ENCODE measurements around the gene MICAL2. TPM values are rescaled to one million over a fixed set of nuclear protein-coding genes. Genes with fewer than 3 reads are reported as not detected.
A peak's percentile ranks its signal among the peaks of the same experiment; 100 is the strongest.

Gene MICAL2
- total RNA-seq, 1 donor from 2014 or later, result 367 TPM

DNA sequence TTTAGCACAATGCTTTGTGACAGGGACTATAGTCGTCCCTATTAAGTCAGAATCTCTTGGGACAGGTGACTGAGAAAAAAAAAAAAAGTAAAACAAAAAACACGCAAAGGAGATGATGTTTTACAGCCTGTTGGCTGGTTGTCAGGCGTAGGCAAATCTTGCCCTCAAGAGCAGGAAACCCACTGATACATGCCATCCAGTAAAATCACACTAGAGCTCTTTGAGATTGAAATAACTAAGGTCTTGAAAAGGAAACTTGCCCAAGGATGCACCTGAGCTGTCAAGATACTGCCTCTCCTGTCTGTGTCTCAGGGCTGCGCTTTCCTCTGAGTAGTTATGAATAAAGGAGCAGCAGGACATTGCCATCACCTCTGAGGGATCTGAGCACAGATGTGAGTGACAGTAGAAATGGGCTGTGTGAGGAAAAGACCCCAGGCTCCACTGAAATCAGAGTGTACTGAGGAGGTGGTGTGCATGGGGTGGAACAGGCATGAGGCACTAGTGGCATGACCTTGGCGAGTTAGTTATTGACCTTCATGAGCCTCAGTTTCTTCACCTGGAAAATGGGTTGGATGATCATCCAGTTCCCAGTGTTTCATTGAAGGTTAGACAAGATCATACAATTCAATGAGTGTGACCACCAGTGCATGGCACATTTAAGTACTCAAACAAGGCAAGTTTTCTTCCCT is 23.3 kb downstream of the MICAL2 start:
- Histone ChIP-seq H3K27me3 (ENCODE audit: control insufficient read depth, insufficient read depth, low read length) (no peaks in the 10 kb centered on the region), H3K36me3 (ENCODE audit: control insufficient read depth, insufficient read depth, low read length) (peaks cover 3% of the 10 kb centered on the region), H3K4me3 (ENCODE audit: low read depth, low read length) (no peak overlapping the region)
- TF ChIP-seq, protein P1, sequence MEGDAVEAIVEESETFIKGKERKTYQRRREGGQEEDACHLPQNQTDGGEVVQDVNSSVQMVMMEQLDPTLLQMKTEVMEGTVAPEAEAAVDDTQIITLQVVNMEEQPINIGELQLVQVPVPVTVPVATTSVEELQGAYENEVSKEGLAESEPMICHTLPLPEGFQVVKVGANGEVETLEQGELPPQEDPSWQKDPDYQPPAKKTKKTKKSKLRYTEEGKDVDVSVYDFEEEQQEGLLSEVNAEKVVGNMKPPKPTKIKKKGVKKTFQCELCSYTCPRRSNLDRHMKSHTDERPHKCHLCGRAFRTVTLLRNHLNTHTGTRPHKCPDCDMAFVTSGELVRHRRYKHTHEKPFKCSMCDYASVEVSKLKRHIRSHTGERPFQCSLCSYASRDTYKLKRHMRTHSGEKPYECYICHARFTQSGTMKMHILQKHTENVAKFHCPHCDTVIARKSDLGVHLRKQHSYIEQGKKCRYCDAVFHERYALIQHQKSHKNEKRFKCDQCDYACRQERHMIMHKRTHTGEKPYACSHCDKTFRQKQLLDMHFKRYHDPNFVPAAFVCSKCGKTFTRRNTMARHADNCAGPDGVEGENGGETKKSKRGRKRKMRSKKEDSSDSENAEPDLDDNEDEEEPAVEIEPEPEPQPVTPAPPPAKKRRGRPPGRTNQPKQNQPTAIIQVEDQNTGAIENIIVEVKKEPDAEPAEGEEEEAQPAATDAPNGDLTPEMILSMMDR (IDR thresholded peaks at IDR 0.05; ENCODE audit: insufficient read depth, low read length, poor library complexity, severe bottlenecking), result no peak
- no peak for DNase-seq (ENCODE audit: low read depth)

DNA sequence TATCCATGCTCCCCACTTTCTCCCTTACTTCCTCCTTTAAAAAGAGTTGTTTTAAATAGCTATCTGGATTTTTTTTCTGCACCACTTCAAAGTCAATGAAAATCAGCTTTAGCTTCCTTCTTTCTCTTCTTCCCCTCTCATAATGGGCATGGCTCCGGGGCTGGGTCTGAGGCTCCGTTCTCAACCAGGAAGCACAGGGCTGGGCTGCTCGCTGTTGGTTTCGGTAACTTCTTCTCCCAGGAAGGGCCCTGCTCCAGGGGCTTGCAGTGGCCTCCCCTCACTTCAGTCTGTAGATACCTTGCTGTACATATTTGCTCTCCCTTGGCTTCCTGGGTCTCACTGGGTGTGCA is 23.8 kb downstream of the MICAL2 start:
- TF ChIP-seq, protein P1 (IDR thresholded peaks at IDR 0.05; ENCODE audit: insufficient read depth, low read length, poor library complexity, severe bottlenecking), result no peak
- Histone ChIP-seq H3K4me3 (ENCODE audit: low read depth, low read length) (no peak overlapping the region), H3K27me3 (ENCODE audit: control insufficient read depth, insufficient read depth, low read length) (no peaks in the 10 kb centered on the region), H3K36me3 (ENCODE audit: control insufficient read depth, insufficient read depth, low read length) (peaks cover 3% of the 10 kb centered on the region)
- no peak for DNase-seq (ENCODE audit: low read depth)

- Histone ChIP-seq H3K36me3 (ENCODE audit: control insufficient read depth, insufficient read depth, low read length) (peaks cover 3% of the 10 kb centered on the region), H3K27me3 (ENCODE audit: control insufficient read depth, insufficient read depth, low read length) (no peaks in the 10 kb centered on the region), H3K4me3 (ENCODE audit: low read depth, low read length) (no peak overlapping the region)
- TF ChIP-seq, protein P1 (IDR thresholded peaks at IDR 0.05; ENCODE audit: insufficient read depth, low read length, poor library complexity, severe bottlenecking), result no peak
- DNase-seq (ENCODE audit: low read depth), result no peak
These were observed 24.8 kb downstream of the MICAL2 start for GRCh38 chr11:12135185-12135584.

DNA sequence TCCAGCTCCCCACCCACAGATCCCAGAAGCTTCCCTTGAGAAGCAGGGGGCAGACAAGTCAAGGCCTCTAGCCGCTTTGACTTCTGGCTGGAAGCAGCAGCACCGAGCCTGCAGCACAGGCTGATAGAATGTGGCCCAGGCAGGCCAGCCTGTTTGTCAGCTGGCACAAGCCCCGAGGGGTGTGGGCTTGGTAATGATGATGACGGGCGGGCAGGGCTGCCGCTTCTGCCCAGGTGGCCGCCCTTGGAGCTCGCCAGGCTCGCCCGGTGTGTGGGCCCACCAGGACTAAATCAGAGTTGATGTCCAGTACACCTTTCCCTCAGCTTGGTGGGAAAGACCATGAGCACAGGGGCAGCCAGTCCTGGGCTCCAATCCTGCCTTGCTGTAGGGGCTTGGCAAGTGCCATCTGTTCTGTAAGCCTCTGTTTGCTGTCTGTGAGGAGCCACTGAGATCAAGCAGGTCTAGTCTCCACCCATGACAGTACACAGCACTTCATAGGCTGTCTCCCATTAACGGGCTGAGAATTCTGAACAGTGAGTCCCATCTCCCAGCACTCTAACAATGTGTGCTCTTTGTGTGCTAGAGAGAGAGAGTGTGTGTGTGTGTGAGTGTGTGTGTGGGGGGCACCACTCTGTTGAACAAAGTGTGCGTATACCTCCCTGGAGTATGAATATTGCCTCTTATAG is 26.8 kb downstream of the MICAL2 start:
- TF ChIP-seq, protein P1 (IDR thresholded peaks at IDR 0.05; ENCODE audit: insufficient read depth, low read length, poor library complexity, severe bottlenecking), result no peak
- Histone ChIP-seq H3K27me3 (ENCODE audit: control insufficient read depth, insufficient read depth, low read length) (no peaks in the 10 kb centered on the region), H3K36me3 (ENCODE audit: control insufficient read depth, insufficient read depth, low read length) (peaks cover 3% of the 10 kb centered on the region), H3K4me3 (ENCODE audit: low read depth, low read length) (no peak overlapping the region)
- no peak for DNase-seq (ENCODE audit: low read depth)

GRCh38 chr11:12137938-12138731 is 27.7 kb downstream of the MICAL2 start:
- Histone ChIP-seq H3K27me3 (ENCODE audit: control insufficient read depth, insufficient read depth, low read length) (no peaks in the 10 kb centered on the region), H3K36me3 (ENCODE audit: control insufficient read depth, insufficient read depth, low read length) (peaks cover 3% of the 10 kb centered on the region), H3K4me3 (ENCODE audit: low read depth, low read length) (no peak overlapping the region)
- TF ChIP-seq, protein P1 (IDR thresholded peaks at IDR 0.05; ENCODE audit: insufficient read depth, low read length, poor library complexity, severe bottlenecking), result no peak
- peak; percentile 98 for DNase-seq (ENCODE audit: low read depth)
